H7 (cell line): ENCODE results near the gene ATG14. TPM values are rescaled to one million over a fixed set of nuclear protein-coding genes. Genes with fewer than 3 reads are reported as not detected.
"Not testable (repeated sequence)": the region's sequence is repeated elsewhere in the genome, so short reads cannot be mapped to it uniquely, and the experiment has no call there.

Experiments
- DNase-seq: peaks from one replicate; pipeline ENCODE4 v3.0.0; 2012
- H3K27me3 ChIP-seq: 2 replicates; pipeline ENCODE4 v1.6.0; 2011; ENCODE audit warnings: mild to moderate bottlenecking, low read length; ENCODE audit not compliant: control insufficient read depth, insufficient read depth
- H3K36me3 ChIP-seq: replicated peaks from 2 replicates; pipeline ENCODE4 v1.5.1; 2011; ENCODE audit warnings: low read length; ENCODE audit not compliant: control insufficient read depth, insufficient read depth
- H3K4me3 ChIP-seq: 2 replicates; pipeline ENCODE4 v1.5.1; 2011; ENCODE audit warnings: low read depth, mild to moderate bottlenecking, control low read depth, low read length, moderate library complexity; ENCODE audit not compliant: insufficient read depth
- total RNA-seq: library from RNA; depleted of rRNA; stranded (reverse); fragments of >200 nt; shearing (Covaris generic); gene quantifications from 2 replicates; pipeline ENCODE4 v1.2.3, GENCODE V29; 2014

The ATG14 gene
- total RNA-seq, 1 experiment from 2014 or later, result 9.6 TPM

DNA sequence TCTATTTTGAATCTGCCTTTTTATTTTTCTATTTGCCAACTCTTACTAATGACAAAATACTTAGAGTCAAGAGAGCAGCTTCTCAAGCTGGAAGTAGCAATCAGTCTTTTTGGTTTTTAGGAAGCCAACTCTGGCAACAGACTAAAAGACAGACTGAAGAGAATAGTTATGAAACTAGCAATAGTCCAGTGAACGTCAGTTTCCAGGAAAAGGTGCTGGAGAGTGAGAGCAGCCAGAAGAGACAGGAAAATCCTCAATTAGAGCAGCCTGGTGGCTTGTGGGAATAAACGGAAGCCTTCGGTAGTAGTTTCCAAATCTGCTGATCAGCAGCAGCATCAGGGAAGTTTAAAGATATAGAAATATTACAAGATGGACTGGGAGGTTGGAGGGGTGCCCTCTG, 27.1 kb downstream of the ATG14 start:
- H3K27me3 ChIP-seq, result no peaks in the 10 kb centered on the region
- DNase-seq, result no peak
- no peak overlapping the region for H3K4me3 ChIP-seq
- peaks cover 5% of the 10 kb centered on the region for H3K36me3 ChIP-seq

DNA sequence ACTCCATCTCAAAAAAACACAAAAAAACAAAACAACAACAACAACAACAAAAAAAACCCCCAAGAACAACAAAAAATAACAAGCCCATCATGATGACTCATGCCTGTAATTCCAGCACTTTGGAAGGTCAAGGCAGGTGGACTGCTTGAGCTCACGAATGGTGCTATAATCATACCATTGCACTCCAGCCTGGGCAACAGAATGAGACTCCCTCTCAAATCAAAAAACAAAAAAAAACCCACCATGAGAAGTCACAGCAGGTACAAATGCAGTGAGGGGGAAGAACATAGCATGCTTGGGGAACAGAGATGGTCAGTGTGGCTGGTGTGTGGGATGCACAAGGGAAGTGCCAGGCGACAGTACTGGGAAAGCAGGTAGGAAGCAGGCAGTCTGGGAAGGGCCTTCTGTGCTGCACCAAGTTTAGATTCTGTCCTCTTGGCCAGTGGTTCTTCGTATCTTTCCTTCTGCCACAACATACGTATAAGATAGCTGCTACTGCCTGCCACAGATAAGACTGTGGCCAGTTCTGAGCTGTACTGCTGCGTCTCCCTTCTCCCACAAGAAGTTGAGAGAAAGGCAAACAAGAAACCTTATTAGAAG, 28.0 kb downstream of the ATG14 start:
- DNase-seq, result no peak
- H3K27me3 ChIP-seq, result no peaks in the 10 kb centered on the region
- H3K36me3 ChIP-seq, result peaks cover 5% of the 10 kb centered on the region
- H3K4me3 ChIP-seq, result no peak overlapping the region

DNA sequence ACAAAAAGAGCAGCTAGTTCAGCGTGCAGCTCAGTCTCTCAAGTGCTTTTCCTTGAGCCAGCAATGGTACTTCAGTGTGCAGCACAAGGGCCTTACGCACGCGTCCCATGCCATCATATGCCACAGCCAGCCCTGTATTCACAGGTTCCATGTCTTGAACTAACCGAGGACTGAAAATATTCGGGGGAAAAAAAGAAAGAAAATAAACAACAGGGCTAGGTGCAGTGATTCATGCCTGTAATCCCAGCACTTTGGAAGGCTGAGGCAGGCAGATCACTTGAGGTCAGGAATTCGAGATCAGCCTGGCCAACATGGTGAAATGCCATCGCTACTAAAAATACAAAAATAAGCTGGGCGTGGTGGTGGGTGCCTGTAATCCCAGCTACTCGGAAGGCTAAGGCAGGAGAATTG, 28.6 kb downstream of the ATG14 start:
- not testable (repeated sequence) for H3K36me3 ChIP-seq, H3K4me3 ChIP-seq, H3K27me3 ChIP-seq, DNase-seq

DNA sequence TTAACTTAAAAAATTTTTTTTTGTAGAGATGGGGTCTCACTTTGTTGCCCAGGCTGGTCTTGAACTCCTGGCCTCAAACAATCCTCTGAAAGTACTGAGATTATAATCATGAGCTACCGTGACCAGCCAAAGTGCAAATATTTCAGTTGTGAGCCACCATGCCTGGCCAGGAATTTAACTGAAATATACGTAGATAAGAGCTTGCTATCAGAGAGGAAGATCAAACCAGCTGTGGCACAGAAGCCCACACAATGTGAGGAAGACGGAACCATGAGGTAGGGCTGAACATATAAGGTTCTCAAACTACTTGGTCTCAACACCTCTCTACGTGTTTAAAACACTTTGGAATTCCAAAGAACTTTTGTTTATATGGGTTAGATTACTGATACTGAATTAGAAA, 29.1 kb downstream of the ATG14 start:
- no peak for DNase-seq
- H3K36me3 ChIP-seq, result peaks cover 5% of the 10 kb centered on the region

DNA sequence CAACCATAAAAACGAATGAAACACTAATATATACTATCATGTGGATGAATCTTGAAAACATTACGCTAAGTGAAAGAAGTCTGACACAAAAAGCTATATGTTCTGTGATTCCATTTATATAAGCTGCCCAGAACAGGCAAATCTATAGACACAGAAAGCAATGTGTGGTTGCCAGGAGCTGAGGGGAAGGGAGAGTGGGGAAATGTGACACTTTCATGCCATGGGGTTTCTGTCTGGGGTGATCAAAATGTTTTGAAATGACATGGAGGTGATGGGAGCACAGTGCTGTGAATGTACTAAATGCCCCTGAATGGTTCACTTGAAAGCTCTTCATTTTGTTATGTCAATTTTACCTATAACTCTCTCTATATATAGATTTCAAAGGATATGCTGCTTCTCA, 30.1 kb downstream of the ATG14 start:
- Histone ChIP-seq H3K27me3 (no peaks in the 10 kb centered on the region), H3K4me3 (no peak overlapping the region), H3K36me3 (peaks cover 5% of the 10 kb centered on the region)
- DNase-seq, result no peak

More for the DNA sequence above, 29.1 kb downstream of the ATG14 start:
- H3K27me3 ChIP-seq, result no peaks in the 10 kb centered on the region
- H3K4me3 ChIP-seq, result no peak overlapping the region

DNA sequence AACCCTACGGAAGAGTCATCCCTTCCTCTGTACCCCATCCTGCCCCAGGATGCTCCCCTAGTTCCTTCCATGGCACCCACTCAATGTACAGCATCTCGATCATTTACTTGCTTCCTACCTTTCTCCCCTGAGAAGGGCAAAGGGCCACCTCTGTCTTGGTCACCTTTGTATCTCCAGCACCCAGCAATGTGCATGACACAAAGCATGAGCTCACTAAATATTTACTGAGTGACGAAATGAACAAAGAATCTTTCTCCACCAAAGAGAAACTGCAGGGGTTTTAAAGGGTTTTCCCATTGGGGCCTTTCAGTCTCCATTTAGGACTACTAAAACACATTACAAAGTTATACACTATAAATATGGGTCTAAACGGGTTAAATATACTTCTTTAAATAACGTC, 30.6 kb downstream of the ATG14 start:
- Histone ChIP-seq H3K27me3 (no peaks in the 10 kb centered on the region), H3K36me3 (peaks cover 5% of the 10 kb centered on the region), H3K4me3 (no peak overlapping the region)
- no peak for DNase-seq

DNA sequence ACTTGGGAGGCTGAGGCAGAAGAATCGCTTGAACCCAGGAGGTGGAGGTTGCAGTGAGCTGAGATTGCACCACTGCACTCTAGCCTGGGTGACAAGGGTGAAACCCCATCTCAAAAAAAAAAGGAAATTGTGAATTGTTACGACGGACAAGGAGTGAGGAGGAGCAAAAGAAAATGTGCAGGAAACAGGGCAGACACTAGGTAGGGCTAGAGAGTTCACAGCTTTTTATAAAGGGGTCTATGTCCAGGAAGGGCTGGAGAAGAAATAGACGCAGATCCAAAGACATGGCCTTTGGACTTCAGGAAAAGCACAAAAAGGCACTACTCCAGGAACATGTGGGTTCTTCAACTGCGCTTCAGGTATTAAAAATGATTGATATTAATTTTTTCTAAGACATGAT, 34.4 kb downstream of the ATG14 start:
- DNase-seq, result peak; percentile 24
- Histone ChIP-seq H3K36me3 (peaks cover 5% of the 10 kb centered on the region), H3K27me3 (no peaks in the 10 kb centered on the region), H3K4me3 (no peak overlapping the region)

DNA sequence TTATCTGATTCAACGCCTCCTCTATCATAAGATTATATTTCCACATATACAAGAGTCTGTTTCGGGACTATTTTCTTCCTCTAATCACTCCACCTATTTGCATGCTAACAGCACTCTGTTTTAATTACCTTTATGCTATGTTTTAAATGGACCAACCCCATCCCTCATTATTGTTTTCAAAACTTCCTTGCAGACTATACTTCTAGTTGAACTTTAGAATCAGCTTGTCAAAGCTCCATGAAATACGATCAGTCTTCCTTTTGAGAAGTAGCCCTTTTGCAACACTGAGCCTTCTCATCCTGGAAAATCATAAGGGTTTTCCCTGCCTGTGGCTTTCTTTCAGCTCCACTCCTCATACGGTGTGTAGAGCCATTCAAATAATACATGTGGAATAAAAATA, 36.9 kb downstream of the ATG14 start:
- DNase-seq, result no peak
- no peaks in the 10 kb centered on the region; the same call in 1 of the 2 replicates for H3K36me3 ChIP-seq
- no peaks in the 10 kb centered on the region for H3K27me3 ChIP-seq
- H3K4me3 ChIP-seq, result no peak overlapping the region

DNA sequence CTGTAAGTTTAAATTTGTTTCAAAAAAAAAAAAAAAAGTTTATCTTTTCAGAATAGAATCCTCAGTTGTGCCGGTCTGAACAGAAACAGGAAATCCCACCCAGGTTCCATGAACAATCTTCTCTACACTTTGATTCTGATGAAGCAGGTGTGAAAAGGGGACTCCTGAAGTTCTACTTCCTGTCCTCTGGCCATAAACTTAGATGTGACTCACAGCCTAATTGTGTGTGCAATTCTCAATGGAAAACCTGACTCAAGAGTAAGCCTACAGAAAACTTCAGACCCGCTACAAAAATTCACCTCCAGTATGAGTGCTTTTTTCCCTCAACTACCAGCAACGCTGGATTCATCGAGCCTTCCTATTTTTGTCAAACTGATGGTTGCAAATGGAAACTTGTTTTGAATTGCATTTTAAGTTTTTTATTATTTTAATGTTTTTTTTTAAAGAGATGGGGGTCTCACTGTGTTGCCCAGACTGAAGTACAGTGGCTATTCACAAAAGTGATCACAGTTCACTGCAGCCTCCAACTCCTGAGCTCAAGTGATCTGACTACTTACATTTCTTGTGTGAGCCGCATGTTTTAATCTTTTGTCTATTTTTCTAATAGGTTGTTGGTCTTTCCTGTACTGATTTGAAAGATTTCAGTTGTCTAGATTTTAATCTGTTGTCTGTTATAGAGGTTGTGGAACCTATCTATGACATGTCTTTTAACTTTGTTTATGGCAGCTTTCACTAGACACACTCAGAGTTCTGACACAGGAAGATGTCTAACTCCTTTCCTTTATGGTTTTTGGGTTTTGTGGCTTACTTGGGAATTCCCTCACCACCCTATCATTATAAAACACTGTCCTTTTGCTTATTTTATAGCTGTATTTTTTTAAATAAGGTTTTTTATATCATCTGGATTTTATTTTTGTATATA, 37.6 kb downstream of the ATG14 start:
- H3K4me3 ChIP-seq, result no peak overlapping the region
- H3K27me3 ChIP-seq, result no peaks in the 10 kb centered on the region
- peaks cover 3% of the 10 kb centered on the region for H3K36me3 ChIP-seq
- DNase-seq, result no peak

DNA sequence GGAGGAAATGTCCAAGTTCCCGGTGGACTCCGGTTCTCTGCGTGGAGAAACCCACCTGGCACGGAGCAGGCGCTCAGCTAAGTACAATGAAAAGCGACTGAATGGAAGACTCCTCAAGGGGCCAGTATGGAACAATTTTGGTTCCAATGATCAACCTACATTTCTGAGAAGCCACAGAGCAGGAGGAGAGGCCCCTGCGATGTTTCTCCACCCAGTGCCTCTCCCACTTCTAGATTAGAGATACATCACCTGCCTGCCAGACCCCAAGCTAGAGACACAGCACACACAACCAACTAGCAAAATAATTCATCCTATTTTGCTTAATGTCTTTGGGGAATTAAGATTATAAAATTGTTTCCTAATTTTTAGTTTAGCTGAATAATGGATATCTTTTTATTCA, 38.8 kb downstream of the ATG14 start:
- DNase-seq, result no peak
- Histone ChIP-seq H3K27me3 (no peaks in the 10 kb centered on the region), H3K4me3 (no peak overlapping the region), H3K36me3 (peaks cover 4% of the 10 kb centered on the region)

DNA sequence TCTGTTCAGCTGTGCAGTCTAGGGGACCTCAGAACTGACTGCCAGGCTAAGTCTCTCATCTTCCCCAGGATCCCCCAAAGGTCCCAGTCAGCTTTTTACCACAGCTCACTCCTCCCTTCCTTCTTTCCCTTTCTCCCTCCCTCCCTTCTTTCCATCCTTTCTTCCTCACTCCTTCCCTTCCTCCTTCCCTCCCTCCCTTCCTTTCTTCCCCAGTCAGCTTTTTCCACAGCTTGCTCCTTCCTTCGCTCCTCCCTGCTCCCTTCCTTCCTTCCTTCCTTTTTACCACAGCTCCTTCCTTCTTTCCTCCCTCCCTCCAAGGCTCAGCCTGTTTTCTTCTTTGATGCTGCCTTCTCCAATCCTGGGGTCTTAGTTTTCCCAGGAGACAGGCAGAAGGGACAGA, 39.2 kb downstream of the ATG14 start:
- DNase-seq, result no peak
- no peaks in the 10 kb centered on the region for H3K27me3 ChIP-seq
- H3K36me3 ChIP-seq, result peaks cover 4% of the 10 kb centered on the region
- no peak overlapping the region for H3K4me3 ChIP-seq

DNA sequence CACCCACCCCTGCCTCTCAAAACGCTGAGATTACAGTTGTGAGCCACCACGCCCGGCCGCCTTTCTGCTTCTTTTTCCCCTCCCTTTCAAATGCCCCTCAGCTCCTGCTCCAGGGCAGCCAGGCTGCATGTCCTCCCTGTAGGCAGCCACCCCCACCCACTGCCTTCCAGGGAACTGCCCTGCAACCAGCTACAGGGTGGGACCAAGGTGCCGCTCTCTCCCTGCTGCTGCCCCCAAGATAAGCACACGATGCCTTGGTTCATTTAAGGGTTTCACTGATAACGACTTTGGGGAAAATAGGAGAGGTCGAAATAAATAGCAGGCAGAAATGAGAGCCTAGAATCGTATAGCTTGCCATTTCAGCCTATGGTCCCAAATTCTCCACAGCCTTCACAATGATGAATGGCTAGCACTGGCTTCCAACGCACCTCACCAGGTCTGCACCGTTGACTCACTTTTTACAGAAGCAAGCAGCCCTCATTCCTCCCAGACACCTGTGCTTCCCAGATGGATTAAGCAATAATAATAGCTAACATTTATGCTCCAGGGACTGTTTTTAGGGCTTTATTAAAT, 40.7 kb downstream of the ATG14 start:
- Histone ChIP-seq H3K27me3 (no peaks in the 10 kb centered on the region), H3K4me3 (no peak overlapping the region), H3K36me3 (peaks cover 4% of the 10 kb centered on the region)
- DNase-seq, result no peak

DNA sequence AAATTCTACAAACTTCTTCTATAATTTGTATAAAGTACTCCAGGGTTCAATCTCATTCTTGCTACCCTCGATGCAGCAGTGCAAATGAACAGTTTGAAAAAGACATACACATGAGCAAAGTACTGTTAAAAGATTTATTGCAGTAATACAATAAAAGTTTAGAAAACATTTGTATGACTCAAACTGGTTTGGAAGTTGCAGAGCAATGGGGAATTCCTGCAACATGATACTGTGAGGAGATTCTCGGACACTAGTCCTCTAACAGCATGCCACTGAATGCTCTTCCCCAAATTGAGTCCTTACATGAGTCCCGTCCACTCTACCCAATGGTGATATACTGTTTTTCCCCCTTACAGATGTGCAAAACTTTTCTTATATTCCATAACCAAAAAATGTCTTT, 45.4 kb downstream of the ATG14 start:
- Histone ChIP-seq H3K4me3 (no peak overlapping the region), H3K36me3 (peaks cover 4% of the 10 kb centered on the region), H3K27me3 (no peaks in the 10 kb centered on the region)
- DNase-seq, result no peak

DNA sequence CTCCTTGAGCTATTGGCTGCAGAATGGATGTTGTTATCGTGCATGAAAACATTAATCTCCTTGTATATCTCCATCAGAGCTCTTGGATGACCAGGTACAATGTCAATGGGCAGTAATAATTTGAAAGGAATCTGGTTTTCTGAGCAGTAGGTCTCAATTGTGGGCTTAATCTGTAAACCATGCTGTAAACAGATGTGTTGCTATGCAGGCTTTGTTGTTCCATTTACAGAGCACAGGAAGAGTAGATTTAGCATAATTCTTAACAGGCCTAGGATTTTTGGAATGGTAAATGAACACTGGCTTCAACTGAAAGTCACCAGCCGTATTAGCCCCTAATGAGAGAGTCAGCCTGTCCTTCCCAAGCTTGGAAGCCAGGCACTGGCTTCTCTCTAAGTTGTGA, 50.4 kb downstream of the ATG14 start:
- Histone ChIP-seq H3K4me3 (no peak overlapping the region), H3K27me3 (no peaks in the 10 kb centered on the region), H3K36me3 (no peaks in the 10 kb centered on the region; the same call in none of the 2 replicates)
- DNase-seq, result no peak

DNA sequence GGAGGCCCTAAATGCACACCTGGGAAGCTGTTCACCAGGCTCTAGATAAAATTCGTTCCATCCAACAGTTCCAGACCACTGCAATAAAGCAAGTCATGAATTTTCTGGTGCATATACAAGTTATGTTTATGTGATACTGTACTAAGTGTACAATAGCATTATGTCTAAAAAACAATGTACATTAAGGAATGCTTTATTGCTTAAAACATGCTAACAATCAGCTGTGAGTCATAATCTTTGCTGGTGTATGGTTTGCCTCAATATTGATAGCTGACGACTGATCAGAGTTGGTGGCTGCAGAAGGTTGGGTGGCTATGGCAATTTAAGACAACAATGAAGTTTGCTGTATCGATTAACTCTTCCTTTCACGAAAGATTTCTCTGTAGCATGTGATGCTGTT, 52.3 kb downstream of the ATG14 start:
- no peak overlapping the region for H3K4me3 ChIP-seq
- DNase-seq, result no peak
- no peaks in the 10 kb centered on the region; the same call in 1 of the 2 replicates for H3K36me3 ChIP-seq
- H3K27me3 ChIP-seq, result no peaks in the 10 kb centered on the region
